Testis (tissue), 2 donors: Measurements from ENCODE around the gene BLM.

Experiments used
- POLR2A ChIP-seq: fragments of 450-650 bp; IDR thresholded peaks from one replicate; pipeline ENCODE4 v1.6.1; 2017; ENCODE audit warnings: antibody characterized with exemption, mild to moderate bottlenecking, moderate library complexity
- TF ChIP-seq, protein P1 (sequence below), 3 experiments: fragments of 450-650 bp in 2 of 3; fragments of 200-600 bp in 1 of 3; sonication (generic) in 1 of 3; IDR thresholded peaks; one replicate each; pipeline ENCODE4 v1.5.1; 2016 to 2019; ENCODE audit warnings: antibody characterized with exemption in 3 of 3, mild to moderate bottlenecking in 2 of 3, moderate library complexity in 1 of 3

DNA sequence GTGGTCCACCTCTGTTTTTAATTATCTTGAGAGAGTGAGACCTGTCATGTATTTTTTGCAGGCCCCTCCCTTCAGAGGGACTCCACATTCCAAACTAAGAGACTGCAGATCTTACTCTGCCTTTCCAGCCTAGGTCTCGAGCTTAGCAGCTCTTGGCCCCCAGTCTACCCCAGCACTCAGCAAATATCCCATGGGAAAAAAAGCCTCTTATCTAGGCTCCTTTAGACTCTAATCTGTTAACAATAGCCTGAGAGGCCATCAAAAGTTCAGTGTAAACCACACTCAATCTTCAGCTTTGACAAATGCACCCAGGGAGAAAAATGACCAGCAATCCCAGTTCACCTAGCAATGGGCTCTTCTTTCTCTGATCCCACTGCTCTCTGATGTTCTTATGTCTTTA is 8.6 kb upstream of the BLM start:
- TF ChIP-seq, protein P1, sequence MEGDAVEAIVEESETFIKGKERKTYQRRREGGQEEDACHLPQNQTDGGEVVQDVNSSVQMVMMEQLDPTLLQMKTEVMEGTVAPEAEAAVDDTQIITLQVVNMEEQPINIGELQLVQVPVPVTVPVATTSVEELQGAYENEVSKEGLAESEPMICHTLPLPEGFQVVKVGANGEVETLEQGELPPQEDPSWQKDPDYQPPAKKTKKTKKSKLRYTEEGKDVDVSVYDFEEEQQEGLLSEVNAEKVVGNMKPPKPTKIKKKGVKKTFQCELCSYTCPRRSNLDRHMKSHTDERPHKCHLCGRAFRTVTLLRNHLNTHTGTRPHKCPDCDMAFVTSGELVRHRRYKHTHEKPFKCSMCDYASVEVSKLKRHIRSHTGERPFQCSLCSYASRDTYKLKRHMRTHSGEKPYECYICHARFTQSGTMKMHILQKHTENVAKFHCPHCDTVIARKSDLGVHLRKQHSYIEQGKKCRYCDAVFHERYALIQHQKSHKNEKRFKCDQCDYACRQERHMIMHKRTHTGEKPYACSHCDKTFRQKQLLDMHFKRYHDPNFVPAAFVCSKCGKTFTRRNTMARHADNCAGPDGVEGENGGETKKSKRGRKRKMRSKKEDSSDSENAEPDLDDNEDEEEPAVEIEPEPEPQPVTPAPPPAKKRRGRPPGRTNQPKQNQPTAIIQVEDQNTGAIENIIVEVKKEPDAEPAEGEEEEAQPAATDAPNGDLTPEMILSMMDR (IDR thresholded peaks at IDR 0.05): no peak
- no peak for TF ChIP-seq POLR2A
